K562 (cell line): ENCODE data around the gene PSEN1. TPM values are rescaled to one million over a fixed set of nuclear protein-coding genes. Genes with fewer than 3 reads are reported as not detected.
A peak's percentile ranks its signal among the peaks of the same experiment; 100 is the strongest.

Experiments used
- CHD2 ChIP-seq: IDR thresholded peaks from 2 replicates; pipeline ENCODE4 v1.6.1; 2011; ENCODE audit warnings: low read depth, low read length
- CXXC5 ChIP-seq: fragments of 250-450 bp; sonication (Bioruptor Pico); IDR thresholded peaks from 2 replicates; pipeline ENCODE4 v1.8.0; 2022; ENCODE audit warnings: inconsistent platforms, mild to moderate bottlenecking, moderate library complexity
- E2F3 ChIP-seq: fragments of 250-450 bp; sonication (Bioruptor Pico); IDR thresholded peaks from 2 replicates; pipeline ENCODE4 v1.4.0; 2020; ENCODE audit warnings: mild to moderate bottlenecking
- ELF1 ChIP-seq: fragments of 200-800 bp; sonication (Bioruptor generic); IDR thresholded peaks from 2 replicates; pipeline ENCODE4 v1.6.1; 2016; ENCODE audit warnings: missing genetic modification characterization, missing compliant biosample characterization
- ESRRA ChIP-seq: fragments of 450-650 bp; IDR thresholded peaks from 2 replicates; pipeline ENCODE4 v1.6.1; 2014; ENCODE audit warnings: low read depth, mild to moderate bottlenecking, moderate library complexity, borderline replicate concordance
- GABPB1 ChIP-seq: sonication (generic); formaldehyde crosslinking; IDR thresholded peaks from 2 replicates; pipeline ENCODE4 v1.8.0; 2022; ENCODE audit warnings: mild to moderate bottlenecking, missing genetic modification reagents
- KDM4B ChIP-seq, 2 experiments: fragments of 450-650 bp in 1 of 2; sonication (generic) in 1 of 2; IDR thresholded peaks; 2 replicates each; pipeline ENCODE4 v1.6.1; 2016 to 2017; ENCODE audit warnings: borderline replicate concordance in 2 of 2, antibody characterized with exemption in 1 of 2, low read depth in 1 of 2, mild to moderate bottlenecking in 1 of 2
- MAFF ChIP-seq: IDR thresholded peaks from 2 replicates; pipeline ENCODE4 v1.6.1; 2012; ENCODE audit warnings: low read length, improper control_type of control experiment
- MAFG ChIP-seq: fragments of 450-650 bp; conservative IDR thresholded peaks from 2 replicates; pipeline ENCODE4 v1.6.1; 2016; ENCODE audit warnings: missing genetic modification characterization, missing compliant biosample characterization
- MCM7 ChIP-seq, 2 experiments: fragments of 450-650 bp; IDR thresholded peaks; 2 replicates each; pipeline ENCODE4 v1.6.1; 2016 to 2018
- PRPF4 ChIP-seq: fragments of 200-400 bp; formaldehyde crosslinking; IDR thresholded peaks from one replicate; pipeline ENCODE4 v1.6.1; 2017; ENCODE audit warnings: low read length, low read depth, mild to moderate bottlenecking; ENCODE audit not compliant: insufficient read depth, poor library complexity, severe bottlenecking
- RUNX1 ChIP-seq: sonication (generic); IDR thresholded peaks from 2 replicates; pipeline ENCODE4 v1.6.1; 2016; ENCODE audit warnings: antibody characterized with exemption, low read depth
- SIX5 ChIP-seq, 2 experiments: IDR thresholded peaks; 2 replicates each; pipeline ENCODE4 v1.6.1; 2011; ENCODE audit warnings: low read length in 2 of 2, borderline replicate concordance in 1 of 2, low read depth in 1 of 2, mild to moderate bottlenecking in 1 of 2, moderate library complexity in 1 of 2; ENCODE audit not compliant: insufficient read depth in 1 of 2
- SRSF9 ChIP-seq: fragments of 200-400 bp; formaldehyde crosslinking; IDR thresholded peaks from 2 replicates; pipeline ENCODE4 v1.6.1; 2017; ENCODE audit warnings: low read depth, low read length, borderline replicate concordance
- U2AF1 ChIP-seq: fragments of 200-400 bp; formaldehyde crosslinking; optimal IDR thresholded peaks from 2 replicates; pipeline ENCODE3; 2017; ENCODE audit warnings: mild to moderate bottlenecking, low read depth, low read length, moderate library complexity
- ZNF282 ChIP-seq: sonication (generic); formaldehyde crosslinking; IDR thresholded peaks from 2 replicates; pipeline ENCODE4 v1.8.1; 2023; ENCODE audit warnings: missing genetic modification reagents
- polyA plus RNA-seq, 8 experiments: library from polyadenylated mRNA; depleted of rRNA in 4 of 8; stranded (reverse) in 5 of 8; unstranded in 3 of 8; fragments of >200 nt; fragmentation: Nextera tagmentation in 2 of 8; fragmentation: Illumina TruSeq in 1 of 8; extraction: Ambion mirVana in 2 of 8; extraction: Trizol in 1 of 8; gene quantifications; 2 replicates each; pipeline versions ENCODE4 v1.2.1 to v1.2.3, GENCODE V29; 2011 to 2014; ENCODE audit warnings: inconsistent platforms in 1 of 8, missing spikeins in 1 of 8
- total RNA-seq, 7 experiments: library from RNA; depleted of rRNA in 6 of 7; stranded (reverse); fragments of >200 nt in 6 of 7; fragmentation: Illumina TruSeq in 2 of 7; extraction: Trizol in 2 of 7; gene quantifications; 2 replicates each; pipeline versions ENCODE4 v1.2.1 to v1.2.3, GENCODE V29; 2011 to 2021; ENCODE audit warnings: low replicate concordance in 1 of 7
- TF ChIP-seq, protein P1 (sequence below): sonication (generic); formaldehyde crosslinking; IDR thresholded peaks from 2 replicates; pipeline ENCODE4 v1.8.0; 2023; ENCODE audit warnings: missing genetic modification reagents, mild to moderate bottlenecking, borderline replicate concordance
- TF ChIP-seq, protein P2 (sequence below): fragments of 450-650 bp; formaldehyde crosslinking; IDR thresholded peaks from 2 replicates; pipeline ENCODE4 v1.4.0; 2022; ENCODE audit warnings: missing genetic modification characterization
- TF ChIP-seq, protein P3 (sequence below): fragments of 250-450 bp; sonication (Bioruptor Pico); IDR thresholded peaks from 2 replicates; pipeline ENCODE4 v1.8.0; 2022; ENCODE audit warnings: inconsistent platforms

Gene PSEN1
- total and polyA plus RNA-seq, 9 of the 15 experiments (the other 6 are each of a cell fraction or from before 2014, with no cell fraction given): 6.5 to 25.2 (median 14.3) TPM

DNA sequence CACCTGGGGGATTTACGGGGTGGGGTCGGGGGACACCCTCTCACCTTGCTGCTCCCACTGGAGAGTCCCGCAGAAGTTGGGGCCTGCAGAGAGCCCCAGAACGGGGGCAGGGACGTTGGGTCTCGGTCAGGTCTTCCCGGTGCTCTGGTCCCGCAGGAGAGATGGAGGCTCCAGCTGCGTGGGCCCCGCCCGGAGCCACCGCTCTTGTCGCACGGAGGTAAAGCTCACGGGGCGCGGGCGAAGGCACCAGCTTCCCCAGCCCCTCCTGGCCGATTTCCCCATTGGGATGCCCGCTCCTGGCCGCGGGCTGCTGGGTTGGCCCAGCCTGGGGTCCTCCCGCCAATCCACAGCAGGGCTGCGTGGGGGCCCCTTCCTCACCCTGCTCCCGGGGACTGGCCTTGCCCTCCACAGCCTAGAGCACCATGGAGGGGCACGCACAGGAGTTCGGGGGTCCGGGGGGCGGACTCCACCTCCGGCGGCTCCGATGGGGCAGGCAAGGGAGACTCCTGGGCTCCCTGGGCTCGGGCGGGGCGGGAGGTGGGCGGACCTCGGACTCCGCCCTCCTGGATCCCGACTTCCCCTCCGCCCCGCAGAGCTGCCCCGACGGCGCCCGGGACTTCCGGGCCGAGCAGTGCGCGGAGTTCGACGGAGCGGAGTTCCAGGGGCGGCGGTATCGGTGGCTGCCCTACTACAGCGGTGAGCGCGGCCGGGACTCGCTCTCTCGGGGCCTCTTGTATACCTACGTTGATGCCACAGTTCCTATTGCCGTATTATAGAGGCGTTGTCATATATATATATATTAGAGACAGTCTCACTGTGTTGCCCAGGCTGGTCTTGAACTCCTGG lies 109.4 kb downstream of the PSEN1 start (continued):
- TF ChIP-seq MAFG (tag): no peak
- no peak for TF ChIP-seq U2AF1
- no peak for TF ChIP-seq KDM4B (IDR thresholded peaks at IDR 0.05; ENCODE audit: borderline replicate concordance in 2 of 2, low read depth in 1 of 2)
- no peak for TF ChIP-seq GABPB1 (CRISPR knock-in tag)
- no peak for TF ChIP-seq PRPF4
- TF ChIP-seq ESRRA: no peak
- no peak for TF ChIP-seq E2F3
- TF ChIP-seq MCM7 (IDR thresholded peaks at IDR 0.05): no peak
- TF ChIP-seq, protein P1, sequence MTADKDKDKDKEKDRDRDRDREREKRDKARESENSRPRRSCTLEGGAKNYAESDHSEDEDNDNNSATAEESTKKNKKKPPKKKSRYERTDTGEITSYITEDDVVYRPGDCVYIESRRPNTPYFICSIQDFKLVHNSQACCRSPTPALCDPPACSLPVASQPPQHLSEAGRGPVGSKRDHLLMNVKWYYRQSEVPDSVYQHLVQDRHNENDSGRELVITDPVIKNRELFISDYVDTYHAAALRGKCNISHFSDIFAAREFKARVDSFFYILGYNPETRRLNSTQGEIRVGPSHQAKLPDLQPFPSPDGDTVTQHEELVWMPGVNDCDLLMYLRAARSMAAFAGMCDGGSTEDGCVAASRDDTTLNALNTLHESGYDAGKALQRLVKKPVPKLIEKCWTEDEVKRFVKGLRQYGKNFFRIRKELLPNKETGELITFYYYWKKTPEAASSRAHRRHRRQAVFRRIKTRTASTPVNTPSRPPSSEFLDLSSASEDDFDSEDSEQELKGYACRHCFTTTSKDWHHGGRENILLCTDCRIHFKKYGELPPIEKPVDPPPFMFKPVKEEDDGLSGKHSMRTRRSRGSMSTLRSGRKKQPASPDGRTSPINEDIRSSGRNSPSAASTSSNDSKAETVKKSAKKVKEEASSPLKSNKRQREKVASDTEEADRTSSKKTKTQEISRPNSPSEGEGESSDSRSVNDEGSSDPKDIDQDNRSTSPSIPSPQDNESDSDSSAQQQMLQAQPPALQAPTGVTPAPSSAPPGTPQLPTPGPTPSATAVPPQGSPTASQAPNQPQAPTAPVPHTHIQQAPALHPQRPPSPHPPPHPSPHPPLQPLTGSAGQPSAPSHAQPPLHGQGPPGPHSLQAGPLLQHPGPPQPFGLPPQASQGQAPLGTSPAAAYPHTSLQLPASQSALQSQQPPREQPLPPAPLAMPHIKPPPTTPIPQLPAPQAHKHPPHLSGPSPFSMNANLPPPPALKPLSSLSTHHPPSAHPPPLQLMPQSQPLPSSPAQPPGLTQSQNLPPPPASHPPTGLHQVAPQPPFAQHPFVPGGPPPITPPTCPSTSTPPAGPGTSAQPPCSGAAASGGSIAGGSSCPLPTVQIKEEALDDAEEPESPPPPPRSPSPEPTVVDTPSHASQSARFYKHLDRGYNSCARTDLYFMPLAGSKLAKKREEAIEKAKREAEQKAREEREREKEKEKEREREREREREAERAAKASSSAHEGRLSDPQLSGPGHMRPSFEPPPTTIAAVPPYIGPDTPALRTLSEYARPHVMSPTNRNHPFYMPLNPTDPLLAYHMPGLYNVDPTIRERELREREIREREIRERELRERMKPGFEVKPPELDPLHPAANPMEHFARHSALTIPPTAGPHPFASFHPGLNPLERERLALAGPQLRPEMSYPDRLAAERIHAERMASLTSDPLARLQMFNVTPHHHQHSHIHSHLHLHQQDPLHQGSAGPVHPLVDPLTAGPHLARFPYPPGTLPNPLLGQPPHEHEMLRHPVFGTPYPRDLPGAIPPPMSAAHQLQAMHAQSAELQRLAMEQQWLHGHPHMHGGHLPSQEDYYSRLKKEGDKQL (CRISPR knock-in tag): no peak
- TF ChIP-seq MAFF: no peak
- TF ChIP-seq ELF1 (tag): peak; percentile 62
- TF ChIP-seq, protein P2, sequence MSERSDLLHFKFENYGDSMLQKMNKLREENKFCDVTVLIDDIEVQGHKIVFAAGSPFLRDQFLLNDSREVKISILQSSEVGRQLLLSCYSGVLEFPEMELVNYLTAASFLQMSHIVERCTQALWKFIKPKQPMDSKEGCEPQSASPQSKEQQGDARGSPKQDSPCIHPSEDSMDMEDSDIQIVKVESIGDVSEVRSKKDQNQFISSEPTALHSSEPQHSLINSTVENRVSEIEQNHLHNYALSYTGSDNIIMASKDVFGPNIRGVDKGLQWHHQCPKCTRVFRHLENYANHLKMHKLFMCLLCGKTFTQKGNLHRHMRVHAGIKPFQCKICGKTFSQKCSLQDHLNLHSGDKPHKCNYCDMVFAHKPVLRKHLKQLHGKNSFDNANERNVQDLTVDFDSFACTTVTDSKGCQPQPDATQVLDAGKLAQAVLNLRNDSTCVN (CRISPR knock-in tag): no peak
- TF ChIP-seq RUNX1: no peak
- peak; percentile 58 for TF ChIP-seq CXXC5 (CRISPR knock-in tag)
- TF ChIP-seq SIX5 (IDR thresholded peaks at IDR 0.05; ENCODE audit: borderline replicate concordance in 1 of 2, insufficient read depth in 1 of 2, low read depth in 1 of 2, low read length in 2 of 2): no peak
- TF ChIP-seq ZNF282 (CRISPR knock-in tag): no peak
- TF ChIP-seq, protein P3, sequence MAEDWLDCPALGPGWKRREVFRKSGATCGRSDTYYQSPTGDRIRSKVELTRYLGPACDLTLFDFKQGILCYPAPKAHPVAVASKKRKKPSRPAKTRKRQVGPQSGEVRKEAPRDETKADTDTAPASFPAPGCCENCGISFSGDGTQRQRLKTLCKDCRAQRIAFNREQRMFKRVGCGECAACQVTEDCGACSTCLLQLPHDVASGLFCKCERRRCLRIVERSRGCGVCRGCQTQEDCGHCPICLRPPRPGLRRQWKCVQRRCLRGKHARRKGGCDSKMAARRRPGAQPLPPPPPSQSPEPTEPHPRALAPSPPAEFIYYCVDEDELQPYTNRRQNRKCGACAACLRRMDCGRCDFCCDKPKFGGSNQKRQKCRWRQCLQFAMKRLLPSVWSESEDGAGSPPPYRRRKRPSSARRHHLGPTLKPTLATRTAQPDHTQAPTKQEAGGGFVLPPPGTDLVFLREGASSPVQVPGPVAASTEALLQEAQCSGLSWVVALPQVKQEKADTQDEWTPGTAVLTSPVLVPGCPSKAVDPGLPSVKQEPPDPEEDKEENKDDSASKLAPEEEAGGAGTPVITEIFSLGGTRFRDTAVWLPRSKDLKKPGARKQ (CRISPR knock-in tag): no peak
- TF ChIP-seq SRSF9: no peak
- no peak for TF ChIP-seq CHD2
